BE2C (cell line): ENCODE results near the gene ATAD2B.

Experiments
- DNase-seq: peaks from one replicate; pipeline ENCODE4 v3.0.0-alpha.2; 2020
- H3K27me3 ChIP-seq: fragments of 250-450 bp; sonication (Bioruptor Pico); 2 replicates; pipeline ENCODE4 v1.5.1; 2020; ENCODE audit warnings: mild to moderate bottlenecking
- H3K36me3 ChIP-seq: fragments of 250-450 bp; sonication (Bioruptor Pico); 2 replicates; pipeline ENCODE4 v1.5.1; 2020; ENCODE audit warnings: mild to moderate bottlenecking
- H3K4me1 ChIP-seq: fragments of 250-450 bp; sonication (Bioruptor Pico); 2 replicates; pipeline ENCODE4 v1.5.1; 2020
- H3K4me3 ChIP-seq: 2 replicates; pipeline ENCODE4 v1.5.1; 2011; ENCODE audit warnings: low read depth, low read length
- H3K9me3 ChIP-seq: fragments of 250-450 bp; sonication (Bioruptor Pico); 2 replicates; pipeline ENCODE4 v1.5.1; 2020
- TF ChIP-seq, protein P1 (sequence below): IDR thresholded peaks from 2 replicates; pipeline ENCODE4 v1.5.1; 2012; ENCODE audit warnings: mild to moderate bottlenecking, low read depth, low read length

ATAD2B gene

DNA sequence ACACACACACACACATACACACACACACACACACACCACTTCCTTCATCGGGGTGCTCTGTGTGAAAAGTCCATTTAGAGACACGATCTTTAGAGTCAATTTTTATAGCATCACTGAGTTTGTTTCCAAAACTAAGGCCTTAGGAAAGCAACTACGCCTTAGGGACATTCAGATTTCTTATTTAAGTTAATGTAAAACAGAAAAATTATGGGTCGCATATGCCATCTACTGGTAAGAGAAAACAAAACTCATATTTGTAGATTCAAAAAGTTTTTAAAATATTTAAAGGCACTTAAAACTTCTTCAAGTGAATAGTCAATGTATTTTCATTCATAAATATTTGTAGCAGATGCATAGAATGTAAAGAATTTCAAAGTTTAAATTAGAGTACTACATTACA is 166.2 kb downstream of the ATAD2B start:
- Histone ChIP-seq H3K27me3 (no peaks in the 10 kb centered on the region), H3K36me3 (peaks cover 12% of the 10 kb centered on the region), H3K4me3 (no peak overlapping the region), H3K9me3 (no peaks in the 10 kb centered on the region), H3K4me1 (no peaks in the 10 kb centered on the region)
- DNase-seq: no peak
- TF ChIP-seq, protein P1, sequence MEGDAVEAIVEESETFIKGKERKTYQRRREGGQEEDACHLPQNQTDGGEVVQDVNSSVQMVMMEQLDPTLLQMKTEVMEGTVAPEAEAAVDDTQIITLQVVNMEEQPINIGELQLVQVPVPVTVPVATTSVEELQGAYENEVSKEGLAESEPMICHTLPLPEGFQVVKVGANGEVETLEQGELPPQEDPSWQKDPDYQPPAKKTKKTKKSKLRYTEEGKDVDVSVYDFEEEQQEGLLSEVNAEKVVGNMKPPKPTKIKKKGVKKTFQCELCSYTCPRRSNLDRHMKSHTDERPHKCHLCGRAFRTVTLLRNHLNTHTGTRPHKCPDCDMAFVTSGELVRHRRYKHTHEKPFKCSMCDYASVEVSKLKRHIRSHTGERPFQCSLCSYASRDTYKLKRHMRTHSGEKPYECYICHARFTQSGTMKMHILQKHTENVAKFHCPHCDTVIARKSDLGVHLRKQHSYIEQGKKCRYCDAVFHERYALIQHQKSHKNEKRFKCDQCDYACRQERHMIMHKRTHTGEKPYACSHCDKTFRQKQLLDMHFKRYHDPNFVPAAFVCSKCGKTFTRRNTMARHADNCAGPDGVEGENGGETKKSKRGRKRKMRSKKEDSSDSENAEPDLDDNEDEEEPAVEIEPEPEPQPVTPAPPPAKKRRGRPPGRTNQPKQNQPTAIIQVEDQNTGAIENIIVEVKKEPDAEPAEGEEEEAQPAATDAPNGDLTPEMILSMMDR: peak; percentile 36

DNA sequence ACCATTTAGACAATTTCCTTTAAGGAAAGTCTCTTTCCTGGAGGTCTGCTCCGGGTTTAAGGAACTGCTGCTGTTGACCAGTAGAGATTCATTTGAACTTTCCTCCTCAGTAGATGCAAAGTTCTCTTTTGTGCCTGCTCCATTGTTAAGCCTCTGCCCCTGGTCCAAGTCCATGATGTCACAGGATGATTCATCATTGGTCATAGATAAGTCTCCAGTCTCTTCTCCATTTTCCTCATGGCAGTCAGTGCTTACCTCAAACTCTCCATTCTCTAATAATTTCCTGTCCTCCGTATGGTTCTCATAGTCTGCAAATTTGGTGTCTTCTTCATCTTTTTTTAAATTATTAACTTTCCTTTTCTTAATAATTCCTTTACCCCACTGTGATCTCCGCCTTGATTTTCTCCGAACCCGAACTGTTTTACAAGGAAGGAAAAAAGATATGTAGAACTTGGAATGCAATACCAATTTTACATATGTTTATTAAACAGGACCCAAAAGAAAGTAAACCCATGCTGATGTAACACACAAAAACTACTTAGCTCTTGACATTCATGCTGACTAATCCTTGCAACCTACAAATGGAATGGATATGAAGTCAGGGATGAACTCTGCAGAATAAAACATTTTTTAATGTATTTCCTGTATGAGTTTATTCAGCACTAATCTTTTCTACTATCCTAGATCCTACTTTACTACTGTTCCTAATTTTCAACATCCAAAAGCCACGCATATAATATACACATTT is 169.1 kb downstream of the ATAD2B start:
- Histone ChIP-seq H3K27me3 (no peaks in the 10 kb centered on the region), H3K4me1 (no peaks in the 10 kb centered on the region; the same call in 1 of the 2 replicates), H3K4me3 (no peak overlapping the region), H3K9me3 (no peaks in the 10 kb centered on the region), H3K36me3 (peaks cover 12% of the 10 kb centered on the region)
- no peak for DNase-seq
- TF ChIP-seq, protein P1: no peak

DNA sequence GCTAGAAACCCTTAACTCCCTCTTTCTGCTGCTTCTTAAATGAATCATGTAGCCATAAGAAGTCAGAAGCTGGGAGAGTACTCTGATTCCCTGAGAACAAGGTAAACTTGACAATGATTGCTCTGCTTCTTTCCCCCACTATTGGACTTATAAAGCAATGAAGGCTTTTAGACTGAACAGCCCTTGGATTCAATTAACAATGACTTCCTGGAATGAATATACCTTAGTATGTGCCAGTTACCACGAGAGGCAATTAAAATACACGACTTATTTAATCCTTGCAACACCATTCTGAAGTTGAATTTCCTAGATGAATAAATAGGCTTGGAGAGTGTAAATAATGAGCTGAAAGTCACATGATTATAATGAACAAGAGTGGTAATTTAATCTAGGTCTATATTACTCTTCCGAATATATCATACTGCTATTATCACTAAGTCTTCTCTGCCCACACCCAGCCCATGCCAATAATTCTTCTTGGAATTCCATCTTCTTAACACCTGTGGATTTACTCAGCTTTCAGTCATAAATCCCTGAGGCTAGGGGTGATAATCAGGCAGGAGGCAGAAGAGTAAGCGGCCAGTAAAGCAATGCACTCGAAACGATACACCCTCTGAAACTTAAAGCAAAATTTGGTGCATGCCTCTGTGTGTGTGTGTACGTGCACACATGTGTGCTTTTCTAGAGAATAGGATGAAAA is 170.2 kb downstream of the ATAD2B start:
- no peak for DNase-seq
- H3K4me1 ChIP-seq: no peaks in the 10 kb centered on the region; the same call in 1 of the 2 replicates
- H3K36me3 ChIP-seq: peaks cover 12% of the 10 kb centered on the region
- no peak overlapping the region for H3K4me3 ChIP-seq
- TF ChIP-seq, protein P1: no peak
- no peaks in the 10 kb centered on the region for H3K27me3 ChIP-seq
- no peaks in the 10 kb centered on the region for H3K9me3 ChIP-seq

DNA sequence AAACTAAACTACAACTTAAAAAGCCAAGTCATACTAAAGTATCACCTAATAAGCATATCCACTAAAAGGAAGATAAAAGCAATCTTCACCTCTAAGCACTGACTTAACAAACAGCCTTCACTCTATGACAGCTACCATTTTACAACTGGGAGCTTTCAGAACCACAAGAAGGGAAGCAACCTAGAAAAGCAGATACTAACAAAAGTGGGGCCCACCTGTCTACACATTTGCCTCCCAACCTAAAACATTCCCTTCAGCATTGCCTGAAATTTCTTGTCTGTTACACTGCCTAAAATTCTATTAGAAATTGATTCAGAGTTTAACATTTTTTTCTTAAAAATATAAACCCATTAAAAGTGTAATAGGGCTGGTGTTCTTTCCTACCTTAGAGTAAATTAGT is 172.0 kb downstream of the ATAD2B start:
- Histone ChIP-seq H3K4me3 (no peak overlapping the region), H3K27me3 (no peaks in the 10 kb centered on the region), H3K9me3 (no peaks in the 10 kb centered on the region), H3K4me1 (no peaks in the 10 kb centered on the region; the same call in 1 of the 2 replicates), H3K36me3 (peaks cover 9% of the 10 kb centered on the region)
- TF ChIP-seq, protein P1: no peak
- no peak for DNase-seq

DNA sequence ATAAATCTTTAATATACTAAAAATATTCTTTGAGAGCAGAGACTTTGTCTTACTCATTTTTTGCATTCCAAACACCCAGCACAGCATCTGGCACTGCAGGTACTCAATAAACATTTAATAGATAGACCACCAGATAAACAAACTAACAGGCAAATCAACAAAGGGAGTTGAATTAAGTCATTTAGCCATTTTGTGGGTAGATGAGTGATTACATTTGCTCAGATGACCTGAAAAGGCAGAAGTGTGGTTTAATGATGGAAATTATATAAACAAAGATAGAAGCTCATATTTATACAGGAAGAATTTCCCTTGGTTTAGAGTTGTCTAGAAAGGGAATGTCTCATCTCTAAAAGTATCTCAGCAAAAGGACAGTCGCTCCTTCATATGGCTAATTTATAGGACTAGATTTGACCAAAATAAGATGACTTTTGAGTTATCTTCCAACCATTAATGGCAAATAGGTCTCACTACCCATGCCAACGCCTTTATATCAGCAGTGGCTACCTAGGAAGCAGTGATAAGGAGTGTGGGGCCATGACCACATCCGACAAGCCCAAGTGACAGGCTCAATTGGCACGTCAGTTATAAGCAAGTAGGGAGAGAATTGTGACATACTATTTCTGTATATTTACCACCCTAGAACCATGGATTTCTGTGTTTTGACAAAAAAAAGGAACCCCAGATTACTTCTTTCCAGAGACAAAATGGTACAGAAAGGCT is 173.5 kb downstream of the ATAD2B start:
- H3K9me3 ChIP-seq: no peaks in the 10 kb centered on the region
- TF ChIP-seq, protein P1: no peak
- no peak for DNase-seq
- H3K4me1 ChIP-seq: no peaks in the 10 kb centered on the region; the same call in 1 of the 2 replicates
- H3K36me3 ChIP-seq: peaks cover 8% of the 10 kb centered on the region
- H3K4me3 ChIP-seq: no peak overlapping the region
- no peaks in the 10 kb centered on the region for H3K27me3 ChIP-seq
